C4-2B (cell line): ENCODE data around the gene CCDC57.

Source experiments
- H3K27ac ChIP-seq: fragments of 450-650 bp; 2 replicates; pipeline ENCODE4 v1.5.1; 2017
- CTCF ChIP-seq: fragments of 450-650 bp; conservative IDR thresholded peaks from 2 replicates; pipeline ENCODE4 v1.5.1; 2017; ENCODE audit warnings: mild to moderate bottlenecking
- ZFX ChIP-seq: fragments of 450-650 bp; IDR thresholded peaks from 2 replicates; pipeline ENCODE4 v1.6.1; 2017

Gene CCDC57

GRCh38 chr17:82128287-82128686 lies 84.4 kb downstream of the CCDC57 start:
- TF ChIP-seq CTCF (no peak), ZFX (no peak)
- H3K27ac ChIP-seq, result no peak overlapping the region

- H3K27ac ChIP-seq, result no peak overlapping the region
- TF ChIP-seq CTCF (no peak), ZFX (no peak)
Measured at GRCh38 chr17:82127704-82128103, 84.9 kb downstream of the CCDC57 start.

GRCh38 chr17:82127315-82127595 lies 85.4 kb downstream of the CCDC57 start:
- no peak overlapping the region for H3K27ac ChIP-seq
- TF ChIP-seq CTCF (no peak), ZFX (no peak)

GRCh38 chr17:82126556-82127314 lies 85.9 kb downstream of the CCDC57 start:
- TF ChIP-seq ZFX (no peak), CTCF (no peak)
- no peak overlapping the region for H3K27ac ChIP-seq

- TF ChIP-seq CTCF (no peak), ZFX (no peak)
- no peak overlapping the region for H3K27ac ChIP-seq
Measured at GRCh38 chr17:82124101-82124500, 88.5 kb downstream of the CCDC57 start.

GRCh38 chr17:82121660-82122629 lies 90.7 kb downstream of the CCDC57 start:
- no peak for TF ChIP-seq ZFX
- TF ChIP-seq CTCF, result no peak
- H3K27ac ChIP-seq, result no peak overlapping the region

- TF ChIP-seq ZFX, result no peak
- no peak for TF ChIP-seq CTCF
- H3K27ac ChIP-seq, result no peak overlapping the region
Measured at GRCh38 chr17:82121246-82121645, 91.4 kb downstream of the CCDC57 start.
